ENCODE data around the gene DCAF7. TPM values are rescaled to one million over a fixed set of nuclear protein-coding genes. Genes with fewer than 3 reads are reported as not detected.

Gene DCAF7
- total RNA-seq, 2 donors from 2014 or later, result 43.5 to 49.5 TPM

- intact Hi-C loops (cut with DNase I), result no loop called here
- ATAC-seq (no peak), DNase-seq (no peak)
These were observed 11.3 kb upstream of the DCAF7 start for GRCh38 chr17:63538693-63539595.

- intact Hi-C loops (cut with DNase I), result no loop called here
- DNase-seq (no peak), ATAC-seq (no peak)
These were observed 9.7 kb upstream of the DCAF7 start for GRCh38 chr17:63540590-63540989.

GRCh38 chr17:63542218-63542545 is 8.1 kb upstream of the DCAF7 start:
- intact Hi-C loops (cut with DNase I), result no loop called here
- ATAC-seq, result no peak

GRCh38 chr17:63542942-63543821 is 7.1 kb upstream of the DCAF7 start:
- DNase-seq (no peak), ATAC-seq (no peak)
- intact Hi-C loops (cut with DNase I), result no loop called here

More at GRCh38 chr17:63542218-63542545, 8.1 kb upstream of the DCAF7 start:
- no peak for DNase-seq

GRCh38 chr17:63543822-63544420 is 6.4 kb upstream of the DCAF7 start:
- ATAC-seq (no peak), DNase-seq (no peak)
- intact Hi-C loops (cut with DNase I), result no loop called here

- intact Hi-C loops (cut with DNase I), result no loop called here
- ATAC-seq (no peak), DNase-seq (no peak)
These were observed 5.6 kb upstream of the DCAF7 start for GRCh38 chr17:63544467-63545301.

GRCh38 chr17:63546308-63547082 is 3.8 kb upstream of the DCAF7 start:
- no peak for DNase-seq
- ATAC-seq, result no peak
- intact Hi-C loops (cut with DNase I), result no loop called here

GRCh38 chr17:63547083-63547523 is 3.2 kb upstream of the DCAF7 start:
- ATAC-seq (no peak), DNase-seq (no peak)
- intact Hi-C loops (cut with DNase I), result no loop called here

- ATAC-seq (peak; percentile 13 to 23), DNase-seq (no peak)
- intact Hi-C loops (cut with DNase I), result no loop called here
These were observed 860 bp upstream of the DCAF7 start for GRCh38 chr17:63549289-63549945.

GRCh38 chr17:63550817-63551639 is 751 bp downstream of the DCAF7 start:
- ATAC-seq, result peak; percentile 12 to 24
- intact Hi-C loops (cut with DNase I), result loop anchor here in 1 of 2 donors (5.0 kb wide), 1 partner anchor 71 kb away; the partner anchor contains the start of gene MAP3K3
- no peak for DNase-seq

- intact Hi-C loops (cut with DNase I), result loop anchor here in 1 of 2 donors (5.0 kb wide), 1 partner anchor 70 kb away; the partner anchor contains the start of gene MAP3K3
- DNase-seq (no peak), ATAC-seq (no peak)
These were observed 1.9 kb downstream of the DCAF7 start for GRCh38 chr17:63552211-63552610.

- DNase-seq, result no peak
- intact Hi-C loops (cut with DNase I), result no loop called here
- ATAC-seq, result no peak
These were observed 5.4 kb downstream of the DCAF7 start for GRCh38 chr17:63555500-63556156.

- no peak for ATAC-seq
- DNase-seq, result no peak
- intact Hi-C loops (cut with DNase I), result no loop called here
These were observed 7.1 kb downstream of the DCAF7 start for GRCh38 chr17:63557416-63557815.

GRCh38 chr17:63558441-63558840 is 8.2 kb downstream of the DCAF7 start:
- DNase-seq, result no peak
- intact Hi-C loops (cut with DNase I), result no loop called here
- ATAC-seq, result no peak

- intact Hi-C loops (cut with DNase I), result no loop called here
- DNase-seq (no peak), ATAC-seq (no peak)
These were observed 11.5 kb downstream of the DCAF7 start for GRCh38 chr17:63561819-63562218.

GRCh38 chr17:63563339-63563738 is 13.1 kb downstream of the DCAF7 start:
- ATAC-seq (no peak), DNase-seq (no peak)
- intact Hi-C loops (cut with DNase I), result no loop called here
